EH (cell line): ENCODE data around the gene TNFRSF14.
A peak's percentile ranks its signal among the peaks of the same experiment; 100 is the strongest.

Source experiments
- DNase-seq: peaks from one replicate; pipeline ENCODE4 v3.0.0-alpha.2; 2015; ENCODE audit warnings: low read depth

TNFRSF14 gene

DNA sequence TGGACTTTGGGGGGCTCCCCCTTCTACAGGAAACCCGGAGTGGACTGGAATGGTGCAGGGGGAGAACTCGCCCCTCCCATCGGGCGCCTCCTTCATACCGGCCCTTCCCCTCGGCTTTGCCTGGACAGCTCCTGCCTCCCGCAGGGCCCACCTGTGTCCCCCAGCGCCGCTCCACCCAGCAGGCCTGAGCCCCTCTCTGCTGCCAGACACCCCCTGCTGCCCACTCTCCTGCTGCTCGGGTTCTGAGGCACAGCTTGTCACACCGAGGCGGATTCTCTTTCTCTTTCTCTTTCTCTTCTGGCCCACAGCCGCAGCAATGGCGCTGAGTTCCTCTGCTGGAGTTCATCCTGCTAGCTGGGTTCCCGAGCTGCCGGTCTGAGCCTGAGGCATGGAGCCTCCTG lies at the start of gene TNFRSF14:
TSS of gene TNFRSF14 (plus strand) at position 95 of the 401 bp plus-strand sequence. CDS start at position 389, 294 bp downstream.
- peak; percentile 70 for DNase-seq

DNA sequence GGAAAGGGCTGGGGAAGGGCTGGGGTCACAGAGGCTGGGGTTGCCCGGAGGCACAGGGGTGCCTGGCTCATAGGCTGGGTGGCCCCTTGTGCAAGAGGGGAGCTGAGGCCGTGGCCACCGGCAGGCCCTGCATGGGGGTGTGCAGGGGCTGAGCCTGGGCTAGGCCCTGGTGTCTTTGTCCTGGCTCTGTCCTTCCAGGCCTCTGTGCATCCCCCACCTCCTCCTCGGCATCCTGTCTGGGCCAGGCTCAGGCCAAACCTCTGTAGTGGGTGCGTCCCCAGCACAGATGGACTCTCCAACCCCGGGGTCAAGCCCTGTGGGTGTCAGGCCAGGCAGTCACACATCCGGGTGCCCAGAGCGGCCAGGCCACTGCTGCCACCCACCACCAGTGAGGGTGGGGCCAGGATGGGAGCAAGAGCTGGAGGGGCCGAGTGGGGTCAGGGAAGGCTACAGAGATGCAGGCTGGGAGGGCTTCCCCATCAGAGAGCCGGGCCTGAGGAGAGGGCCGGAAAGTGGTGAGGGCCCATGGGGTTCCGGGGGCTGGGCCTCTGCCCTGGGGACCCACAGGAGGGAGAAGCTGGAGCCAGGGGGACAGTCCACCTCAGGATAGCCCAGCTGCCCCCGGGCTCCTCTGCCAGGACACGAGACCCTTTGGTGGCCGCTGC lies 49.1 kb upstream of the TNFRSF14 start:
- DNase-seq = peak; percentile 32

DNA sequence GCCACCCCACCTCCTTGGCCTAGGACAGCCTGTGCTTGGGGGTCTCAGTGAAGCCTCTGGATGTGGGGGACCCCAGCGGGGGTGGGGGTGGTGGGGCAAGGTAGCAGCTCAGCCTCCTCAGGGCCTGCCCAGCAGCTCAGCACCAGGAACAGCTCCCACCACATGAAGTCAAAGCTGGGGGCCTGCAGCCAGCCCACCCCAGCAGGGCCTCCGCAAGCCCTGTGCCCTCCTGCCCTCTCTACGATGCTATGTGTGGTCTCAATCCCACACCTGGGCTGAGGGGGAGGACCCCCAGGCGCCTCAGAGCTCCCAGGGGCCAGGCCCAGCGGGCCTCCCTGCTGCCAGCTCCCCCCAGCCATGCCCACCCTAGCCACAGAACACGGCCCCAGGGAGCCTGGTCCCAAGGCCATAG lies 48.4 kb upstream of the TNFRSF14 start:
- no peak for DNase-seq

DNA sequence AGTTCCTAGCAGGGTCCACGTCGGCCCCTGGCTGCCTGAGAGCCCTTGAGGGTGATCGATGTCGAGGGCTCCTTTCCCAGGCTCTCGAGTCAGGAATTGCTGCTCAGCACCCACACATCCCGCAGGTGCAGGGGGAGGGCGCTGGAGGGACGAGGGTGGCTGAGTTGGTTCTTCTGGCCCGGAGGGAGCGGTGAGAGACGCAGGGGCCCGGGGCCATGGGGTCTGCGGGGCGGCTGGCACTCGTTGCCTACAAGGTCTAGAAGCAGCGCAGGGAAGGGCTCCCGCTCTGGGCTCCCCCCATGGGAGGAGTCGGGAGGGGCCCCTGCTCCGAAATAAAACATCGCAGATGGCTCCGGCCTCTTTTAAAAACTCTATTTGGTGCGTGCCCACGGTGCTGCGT lies 48.0 kb upstream of the TNFRSF14 start:
- DNase-seq = no peak

DNA sequence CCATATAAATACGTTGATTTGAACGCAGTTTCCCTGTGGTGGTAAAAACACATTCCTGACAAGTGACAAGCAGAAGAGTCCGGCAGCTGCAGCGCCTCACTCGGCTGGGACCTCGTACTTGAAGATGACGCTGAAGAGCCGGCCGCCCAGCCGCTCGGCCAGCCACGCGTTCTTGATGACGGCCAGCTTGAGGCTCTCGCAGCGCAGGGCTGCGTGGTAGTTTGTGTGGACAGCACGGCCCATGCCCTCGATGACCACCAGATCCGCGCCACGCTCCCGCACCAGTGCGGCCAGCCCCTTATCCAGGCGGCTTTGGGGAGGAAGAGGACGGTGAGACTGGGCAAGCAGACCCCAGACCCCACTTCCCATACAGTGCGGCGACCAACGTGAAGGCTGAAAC lies 47.4 kb upstream of the TNFRSF14 start:
- DNase-seq = no peak

DNA sequence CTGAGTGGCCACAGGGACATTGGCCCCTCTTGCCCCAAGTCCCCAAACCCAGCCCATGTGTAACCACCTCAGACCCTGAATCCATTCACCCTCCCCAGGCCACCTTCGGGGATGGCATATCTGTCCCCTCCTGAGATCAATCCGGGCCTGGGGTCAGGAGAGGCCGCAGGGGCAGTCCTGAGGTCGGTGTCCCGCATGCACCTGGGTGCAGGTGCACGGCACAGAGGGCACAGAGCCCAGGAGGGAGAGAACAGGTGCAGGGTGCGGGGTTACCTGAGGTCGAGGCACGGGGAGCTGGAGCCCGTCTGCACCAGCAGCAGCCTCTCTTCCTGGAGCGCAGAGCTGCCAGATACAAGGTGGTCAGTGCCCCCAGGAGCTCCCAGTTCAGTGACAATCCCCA lies 46.6 kb upstream of the TNFRSF14 start:
- no peak for DNase-seq

DNA sequence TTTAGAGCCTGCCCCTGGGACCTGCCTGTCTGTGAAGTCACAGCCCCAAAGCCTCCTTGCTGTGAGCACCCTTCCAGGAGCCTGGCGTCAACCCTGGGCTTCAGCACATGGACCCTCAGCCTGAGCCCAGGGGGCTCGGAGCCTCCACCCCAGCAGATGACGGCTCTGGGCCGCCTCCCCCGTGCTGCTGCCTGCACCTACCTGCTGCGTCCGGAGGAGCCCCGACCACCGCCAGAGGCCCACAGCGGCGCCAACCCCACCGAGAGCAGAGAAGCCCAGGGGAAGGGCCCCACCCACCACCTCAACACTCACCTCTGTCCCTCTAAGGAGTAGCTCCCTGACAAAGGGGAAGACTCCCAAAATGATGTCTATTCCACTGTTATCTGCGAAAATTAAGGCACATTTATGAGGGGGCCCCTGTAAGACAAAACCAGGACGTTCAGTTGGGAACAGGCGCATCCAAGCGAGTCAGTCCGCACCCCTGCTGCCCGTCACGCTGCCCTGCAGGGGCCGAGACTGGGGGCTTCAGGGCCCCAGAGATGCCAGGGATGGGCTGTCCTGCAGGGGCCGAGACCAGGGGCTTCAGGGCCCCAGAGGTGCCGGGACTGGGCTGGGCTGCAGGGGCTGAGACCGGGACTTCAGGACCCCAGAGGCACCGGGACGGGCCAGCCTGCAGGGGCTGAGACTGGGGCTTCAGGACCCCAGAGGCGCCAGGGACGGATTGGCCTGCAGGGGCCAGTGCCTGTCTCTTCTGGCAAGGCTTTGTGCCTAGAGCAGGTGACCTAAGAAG lies 45.6 kb upstream of the TNFRSF14 start:
- DNase-seq = no peak

DNA sequence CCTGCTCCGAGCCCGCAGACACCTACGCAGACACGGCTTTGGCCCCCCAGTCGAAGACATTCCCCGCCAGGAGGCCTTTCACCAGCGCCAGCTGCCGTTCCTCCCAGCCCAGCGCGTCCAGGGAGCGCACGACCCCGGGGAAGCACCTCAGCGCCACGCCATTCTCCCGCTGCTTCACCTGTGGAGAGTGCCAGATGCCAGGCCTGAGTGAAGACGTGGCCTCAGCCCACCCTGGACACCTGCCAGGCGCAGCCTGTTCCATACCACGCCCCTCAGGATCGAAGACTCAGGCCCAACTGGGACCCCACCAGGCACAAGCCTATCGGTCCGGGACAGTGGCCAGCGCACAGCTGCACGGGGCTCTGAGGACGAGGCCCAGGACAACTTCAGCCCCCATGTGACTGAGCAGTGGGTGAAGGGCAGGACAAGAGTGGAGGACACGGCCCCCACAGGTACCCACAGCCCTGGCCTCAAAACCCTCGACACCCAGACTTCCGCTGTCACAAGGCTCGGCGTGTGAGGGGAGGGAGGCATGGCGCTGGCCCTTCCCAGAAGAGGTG lies 43.2 kb upstream of the TNFRSF14 start:
- no peak for DNase-seq

DNA sequence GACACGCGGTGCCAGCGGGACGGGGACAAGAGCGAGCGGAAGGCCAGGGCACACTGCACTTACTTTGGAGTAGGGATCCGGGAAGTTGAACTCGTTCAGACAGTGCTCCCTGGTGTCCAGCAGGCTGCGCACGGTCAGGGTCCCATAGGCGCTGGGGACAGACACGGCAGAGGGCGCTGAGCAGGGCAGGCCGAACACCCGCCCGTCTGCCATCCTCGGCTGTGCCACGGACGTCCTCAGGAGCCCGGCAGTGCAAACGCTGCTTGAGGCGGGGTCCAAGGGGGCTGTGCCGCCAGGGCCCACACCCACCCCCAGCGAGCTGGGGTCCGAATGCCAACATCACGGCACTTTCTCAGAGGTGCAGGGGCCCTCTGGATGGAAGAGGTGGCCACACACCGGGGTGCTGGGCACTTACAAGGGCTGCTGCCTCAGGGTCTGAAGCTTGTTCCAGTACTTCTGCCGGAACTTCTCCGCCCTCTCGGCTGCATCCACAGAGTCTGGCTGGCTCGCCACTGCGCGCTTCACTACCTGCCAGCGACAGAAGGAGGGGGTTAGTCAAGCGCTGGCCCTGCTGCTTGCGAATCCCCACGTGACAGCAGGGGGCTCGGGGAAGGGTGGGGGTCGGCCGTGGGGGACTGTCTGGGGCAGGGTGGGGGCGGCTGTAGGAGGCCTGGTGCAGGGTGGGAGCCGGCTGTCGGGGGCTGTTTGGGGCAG lies 42.1 kb upstream of the TNFRSF14 start:
- DNase-seq = no peak

DNA sequence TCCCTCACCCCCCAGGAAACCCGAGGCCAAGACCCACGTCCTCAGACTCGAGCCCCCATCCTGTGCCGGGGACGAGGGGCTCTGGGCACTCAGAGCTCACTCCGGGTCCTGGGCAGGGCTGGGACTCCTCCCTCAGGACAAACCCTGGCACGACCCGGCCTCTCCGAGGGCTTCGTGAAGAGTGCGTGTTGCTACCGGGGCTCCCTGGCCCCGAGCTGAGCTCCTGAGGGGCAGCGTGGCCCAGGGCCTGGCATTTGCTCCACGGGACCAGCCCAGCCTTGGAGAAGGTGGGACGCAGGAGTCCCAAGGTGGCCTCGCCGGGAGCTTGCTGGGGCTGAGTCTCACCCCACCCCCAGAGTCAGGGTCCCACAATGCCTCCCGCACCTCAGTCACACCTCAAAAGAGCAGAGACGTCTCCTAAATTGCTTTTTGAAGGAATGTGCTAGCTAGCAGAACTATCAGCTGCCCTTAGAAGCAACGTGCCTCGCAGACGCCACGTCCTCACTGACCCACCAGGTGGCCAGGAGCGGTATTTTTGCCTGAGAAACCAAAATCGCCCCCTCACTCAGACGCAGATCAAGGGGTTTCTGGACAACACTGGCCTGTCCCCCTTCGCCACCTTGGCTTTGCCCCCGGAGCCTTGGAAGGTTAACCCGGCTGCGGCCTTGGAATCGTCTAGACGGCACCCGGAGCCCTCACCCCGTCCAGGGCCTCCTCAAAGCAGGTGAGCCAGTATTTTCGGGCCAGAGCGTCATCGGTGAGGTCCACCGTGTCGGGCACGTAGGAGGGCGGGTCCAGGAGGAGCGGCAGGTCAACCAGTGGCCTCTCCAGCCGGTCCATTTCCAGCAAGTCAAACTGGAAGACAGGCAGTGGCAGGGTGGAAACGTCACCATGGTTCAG lies 41.1 kb upstream of the TNFRSF14 start:
- no peak for DNase-seq

DNA sequence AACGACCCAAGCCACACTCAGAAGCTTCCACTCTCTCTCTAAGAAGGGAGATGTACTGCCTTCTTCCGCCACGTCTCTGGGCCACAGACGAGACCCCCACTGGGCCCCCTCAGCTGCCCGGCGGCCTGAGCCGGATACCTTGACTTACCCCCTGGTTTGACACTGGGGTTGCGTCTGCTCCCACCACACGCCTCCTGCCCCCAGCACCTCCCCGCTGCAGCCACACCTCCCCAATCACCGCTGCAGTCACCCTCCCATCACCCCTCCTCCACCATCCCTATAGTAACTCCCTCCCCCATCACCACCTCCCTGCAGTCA lies 40.4 kb upstream of the TNFRSF14 start:
- DNase-seq = no peak

DNA sequence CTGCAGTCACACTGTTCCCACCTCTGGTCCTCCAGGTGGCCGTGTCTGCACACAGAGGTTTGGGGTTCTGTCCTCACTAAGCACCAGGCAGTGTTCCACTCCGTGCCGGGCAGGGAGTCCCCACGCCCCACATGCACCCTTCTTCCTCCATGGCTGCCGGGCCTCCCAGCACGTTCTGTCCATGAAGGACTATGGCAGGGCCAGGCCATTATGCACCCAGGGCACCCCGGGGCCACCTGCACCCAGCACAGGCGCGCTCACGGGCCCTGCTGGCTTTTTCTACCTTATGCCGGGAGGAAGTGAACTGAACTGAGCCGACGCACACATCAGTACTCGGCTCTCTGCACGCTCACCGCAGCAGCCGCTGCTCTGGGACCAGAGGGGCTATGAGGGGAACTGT lies 40.0 kb upstream of the TNFRSF14 start:
- no peak for DNase-seq

DNA sequence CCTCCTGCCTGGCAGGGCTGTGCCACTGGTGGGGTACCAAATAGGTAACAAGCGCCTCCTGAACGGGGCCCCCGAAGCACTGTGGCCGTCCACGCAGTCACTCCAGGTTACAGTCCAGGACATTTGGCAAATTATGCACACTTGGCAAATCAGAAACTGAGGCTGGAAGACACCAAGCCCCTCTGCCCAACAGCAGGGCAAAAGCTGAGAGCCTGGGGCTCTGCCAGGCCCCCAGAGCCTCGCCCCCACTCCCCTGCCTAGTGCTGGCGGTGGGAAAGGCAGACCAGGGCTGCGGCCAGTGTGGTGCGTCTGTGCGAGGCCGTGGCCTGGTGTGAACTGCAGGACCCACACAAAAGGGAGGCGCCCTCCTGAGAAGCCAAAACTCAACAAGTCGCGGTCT lies 39.2 kb upstream of the TNFRSF14 start:
- DNase-seq = no peak

DNA sequence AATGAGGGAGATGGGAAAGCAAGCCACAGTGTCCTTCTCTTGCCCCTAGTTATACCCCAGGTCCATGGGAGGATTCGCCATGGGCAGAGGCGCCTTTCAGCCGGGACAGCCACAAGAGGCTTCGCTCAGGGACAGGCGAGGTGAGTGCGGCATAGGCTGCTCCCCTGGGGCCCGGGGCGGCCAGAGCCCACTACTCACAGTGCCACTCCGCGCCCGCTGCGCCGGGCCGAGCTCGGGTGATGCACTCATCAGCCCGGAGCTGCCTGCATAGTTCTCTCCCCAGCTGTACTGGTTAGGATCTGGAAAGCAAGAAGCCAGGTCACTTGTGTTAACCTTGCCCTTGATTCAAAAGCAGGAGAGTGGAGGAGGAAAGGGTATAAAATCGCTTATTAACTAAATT lies 38.2 kb upstream of the TNFRSF14 start:
- DNase-seq = no peak

DNA sequence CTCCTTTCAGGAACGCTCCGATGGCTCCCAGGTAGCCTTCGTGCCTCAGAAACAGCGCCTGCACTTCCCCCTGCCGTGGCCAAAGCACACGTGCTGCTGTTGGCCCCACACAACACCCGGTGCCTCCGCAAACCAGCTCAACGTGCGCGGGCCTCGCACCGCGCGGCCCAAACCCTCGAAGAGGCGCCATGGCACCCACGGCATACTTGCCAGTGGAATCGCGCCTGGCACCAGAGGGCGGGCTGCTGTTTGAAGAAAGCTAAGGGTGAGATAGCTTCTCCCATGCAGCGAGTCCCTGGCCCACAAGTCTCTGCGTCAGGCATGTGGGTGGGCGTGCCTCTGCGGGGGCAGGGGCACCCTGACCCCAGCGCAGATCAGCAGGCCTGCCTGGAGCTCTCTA lies 37.6 kb upstream of the TNFRSF14 start:
- no peak for DNase-seq

DNA sequence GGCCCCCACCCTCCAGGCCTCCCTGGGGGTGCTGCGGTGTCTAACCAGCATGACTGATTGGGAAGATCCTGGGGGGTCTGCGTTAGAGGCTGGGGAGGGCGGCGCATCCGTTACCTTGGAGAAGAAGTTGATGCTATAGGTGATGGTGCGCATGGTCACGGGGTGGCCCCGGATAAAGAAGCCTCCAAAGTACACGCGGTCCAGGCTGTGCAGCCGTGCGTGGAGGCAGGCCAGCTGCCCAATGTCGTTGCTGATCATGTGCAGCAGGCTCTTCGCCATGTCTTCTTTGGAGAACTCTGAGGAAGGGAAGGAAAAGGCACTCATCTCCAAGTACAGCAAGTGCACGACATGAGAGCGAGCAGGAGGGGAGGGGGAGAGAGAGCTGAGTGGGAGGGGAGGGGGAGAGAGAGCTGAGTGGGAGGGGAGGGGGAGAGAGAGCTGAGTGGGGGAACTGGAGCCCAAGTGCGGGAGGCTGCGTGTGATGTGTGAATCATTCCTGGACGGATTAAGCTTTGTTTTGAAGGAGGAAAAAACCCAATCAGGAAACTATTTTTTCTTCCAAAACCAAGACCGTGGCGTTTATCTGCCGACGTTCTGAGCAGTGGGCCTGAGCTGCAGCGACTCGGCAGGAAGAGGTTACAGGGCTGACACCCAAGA lies 37.0 kb upstream of the TNFRSF14 start:
- DNase-seq = no peak

DNA sequence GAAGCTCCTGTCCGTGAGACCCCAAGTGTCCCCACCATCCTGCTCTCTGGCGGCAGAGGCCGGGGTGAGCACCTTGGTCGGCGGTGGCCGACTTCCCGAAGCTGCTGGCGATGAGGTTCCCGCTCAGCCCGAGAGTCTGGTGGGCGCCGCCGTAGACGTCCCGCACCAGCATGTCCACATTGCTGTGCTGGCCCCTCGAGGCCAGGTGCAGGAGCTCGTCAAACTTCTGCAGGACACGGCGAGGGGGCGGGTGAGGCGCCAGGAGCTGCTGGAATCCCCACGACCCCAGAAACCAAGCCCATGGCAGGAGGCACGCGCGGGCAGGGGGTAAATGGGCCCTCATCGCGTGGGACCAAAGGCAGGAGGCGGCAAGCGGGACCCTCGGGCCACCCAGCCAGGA lies 36.4 kb upstream of the TNFRSF14 start:
- DNase-seq = no peak

DNA sequence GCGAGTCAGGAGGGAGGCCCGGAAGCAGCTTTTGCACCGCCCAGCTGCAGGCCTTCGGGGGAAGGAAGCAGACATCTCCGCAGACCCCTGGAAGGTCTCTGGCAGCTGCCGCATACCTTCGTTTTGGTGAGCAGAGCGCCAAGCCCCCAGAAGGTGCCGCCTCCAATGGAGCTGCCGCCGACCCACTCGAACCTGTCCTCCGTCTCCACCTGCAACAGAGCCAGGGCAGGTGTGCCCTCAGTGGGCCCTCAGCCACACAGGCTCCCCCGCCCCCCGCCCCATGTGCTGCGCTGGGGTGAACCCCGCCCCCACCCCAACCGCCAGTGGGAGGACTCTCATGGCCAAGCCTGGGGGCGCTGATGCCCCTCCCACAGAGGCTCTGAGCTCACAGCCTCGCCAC lies 36.0 kb upstream of the TNFRSF14 start:
- DNase-seq = no peak

DNA sequence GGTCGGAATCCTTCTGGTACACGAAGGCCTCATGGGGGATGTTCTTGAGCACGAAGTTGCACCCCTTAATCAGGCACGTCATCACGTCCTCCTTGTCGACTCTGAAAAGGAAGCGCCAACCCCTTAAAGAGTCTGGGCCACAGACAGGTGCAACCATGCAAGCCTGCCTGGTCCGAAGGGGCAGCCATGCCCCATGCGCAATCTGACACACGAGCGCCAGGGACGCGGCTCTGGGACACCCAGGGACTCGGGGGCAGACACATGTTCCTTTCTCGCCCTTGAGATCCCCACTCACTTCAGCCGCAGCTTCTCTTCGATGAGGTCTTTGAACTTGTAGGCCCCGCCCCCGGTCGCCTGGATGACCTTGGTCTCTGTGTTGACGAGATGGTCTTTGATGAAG lies 35.4 kb upstream of the TNFRSF14 start:
- no peak for DNase-seq

DNA sequence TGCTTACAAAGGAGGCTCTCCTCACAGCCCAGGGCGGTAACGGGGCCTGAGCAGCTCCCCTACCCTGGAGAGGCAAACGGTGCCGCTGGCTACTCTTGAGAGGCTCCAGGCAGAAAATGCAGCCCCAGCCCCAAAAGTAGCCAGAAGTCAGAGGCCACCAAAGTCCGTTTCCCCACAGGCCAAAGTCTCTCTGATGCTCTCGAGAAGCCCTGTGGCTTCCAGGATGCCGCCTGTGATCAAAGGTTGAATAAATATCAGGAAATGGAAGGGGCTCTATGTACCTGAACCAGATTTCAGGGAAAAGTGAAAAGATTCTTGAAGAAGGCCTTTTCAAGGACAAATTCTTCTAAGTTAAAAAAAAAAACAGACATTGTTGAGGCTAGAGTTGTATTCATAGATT lies 33.9 kb upstream of the TNFRSF14 start:
- DNase-seq = no peak

DNA sequence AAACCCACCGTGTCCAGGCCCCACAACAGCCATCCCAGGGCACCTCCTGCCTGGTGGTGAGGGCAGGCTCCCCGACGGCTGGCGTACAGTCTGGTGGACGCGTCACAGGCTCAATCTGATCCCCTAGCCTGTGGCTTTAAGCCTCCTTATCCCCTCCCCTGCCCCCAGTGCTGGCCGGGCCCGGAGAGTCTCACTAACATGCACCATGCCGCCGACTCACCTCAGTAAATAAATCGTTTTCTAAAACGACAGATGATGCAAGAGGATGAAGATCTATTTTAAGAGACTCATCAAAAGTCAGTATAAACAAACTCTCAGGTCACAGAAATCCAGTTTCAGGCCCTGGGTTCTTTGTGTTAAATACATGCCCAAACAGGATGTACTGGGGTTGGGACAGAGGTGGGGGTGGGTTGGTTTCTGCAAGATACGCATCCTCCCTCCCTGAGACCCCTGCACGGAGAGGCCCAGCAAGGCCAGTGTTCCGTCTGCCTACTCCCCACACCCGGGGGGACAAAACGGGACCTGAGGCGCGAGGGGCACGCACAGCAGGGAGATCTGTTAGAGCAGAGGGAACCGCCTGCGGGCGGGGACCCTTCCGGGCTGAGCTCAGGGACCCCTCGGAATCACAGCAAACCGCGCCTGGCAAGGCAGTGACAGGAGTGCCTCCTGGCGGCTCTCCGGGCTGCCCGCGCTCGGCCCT lies 32.8 kb upstream of the TNFRSF14 start:
- DNase-seq = peak; percentile 61
